Stimulated activated CD4-positive, alpha-beta T cell treated with anti-CD3 and anti-CD28 coated beads, Interleukin-4, amount 100 ng/mL, for 48 hours (primary cell): ENCODE measurements around the gene STK17B.
"Not testable (repeated sequence)": the region's sequence is repeated elsewhere in the genome, so short reads cannot be mapped to it uniquely, and the experiment has no call there.

Source experiments
- DNase-seq, 2 donors: peaks; one replicate each; pipeline ENCODE4 v3.0.0-alpha.2; 2020; ENCODE audit warnings: low read depth in 2 of 2

The STK17B gene

GRCh38 chr2:196113061-196113974 lies 58.1 kb downstream of the STK17B start:
- DNase-seq, result no peak

- no peak for DNase-seq
Measured at GRCh38 chr2:196112418-196113034, 58.9 kb downstream of the STK17B start.

- DNase-seq, result no peak
Measured at GRCh38 chr2:196108604-196109003, 62.8 kb downstream of the STK17B start.

- DNase-seq, result no peak
Measured at GRCh38 chr2:196105951-196106350, 65.4 kb downstream of the STK17B start.

GRCh38 chr2:196104066-196104465 lies 67.3 kb downstream of the STK17B start:
- no peak for DNase-seq

- DNase-seq, result no peak
Measured at GRCh38 chr2:196103626-196104025, 67.8 kb downstream of the STK17B start.

GRCh38 chr2:196101325-196101991 lies 69.9 kb downstream of the STK17B start:
- peak; percentile 22 to 40 for DNase-seq

GRCh38 chr2:196099916-196100315 lies 71.5 kb downstream of the STK17B start:
- no peak for DNase-seq

- no peak for DNase-seq
Measured at GRCh38 chr2:196097864-196098660, 73.3 kb downstream of the STK17B start.

- DNase-seq, result no peak
Measured at GRCh38 chr2:196096982-196097745, 74.2 kb downstream of the STK17B start.

GRCh38 chr2:196096264-196096663 lies 75.1 kb downstream of the STK17B start:
- no peak for DNase-seq

- DNase-seq, result not testable (repeated sequence)
Measured at GRCh38 chr2:196089448-196089847, 81.9 kb downstream of the STK17B start.

- no peak for DNase-seq
Measured at GRCh38 chr2:196088203-196088602, 83.2 kb downstream of the STK17B start.

- no peak for DNase-seq
Measured at GRCh38 chr2:196086517-196087368, 84.6 kb downstream of the STK17B start.

- DNase-seq, result no peak
Measured at GRCh38 chr2:196083601-196084000, 87.8 kb downstream of the STK17B start.
